ENCODE results near the gene ASIP.

Gene ASIP

DNA sequence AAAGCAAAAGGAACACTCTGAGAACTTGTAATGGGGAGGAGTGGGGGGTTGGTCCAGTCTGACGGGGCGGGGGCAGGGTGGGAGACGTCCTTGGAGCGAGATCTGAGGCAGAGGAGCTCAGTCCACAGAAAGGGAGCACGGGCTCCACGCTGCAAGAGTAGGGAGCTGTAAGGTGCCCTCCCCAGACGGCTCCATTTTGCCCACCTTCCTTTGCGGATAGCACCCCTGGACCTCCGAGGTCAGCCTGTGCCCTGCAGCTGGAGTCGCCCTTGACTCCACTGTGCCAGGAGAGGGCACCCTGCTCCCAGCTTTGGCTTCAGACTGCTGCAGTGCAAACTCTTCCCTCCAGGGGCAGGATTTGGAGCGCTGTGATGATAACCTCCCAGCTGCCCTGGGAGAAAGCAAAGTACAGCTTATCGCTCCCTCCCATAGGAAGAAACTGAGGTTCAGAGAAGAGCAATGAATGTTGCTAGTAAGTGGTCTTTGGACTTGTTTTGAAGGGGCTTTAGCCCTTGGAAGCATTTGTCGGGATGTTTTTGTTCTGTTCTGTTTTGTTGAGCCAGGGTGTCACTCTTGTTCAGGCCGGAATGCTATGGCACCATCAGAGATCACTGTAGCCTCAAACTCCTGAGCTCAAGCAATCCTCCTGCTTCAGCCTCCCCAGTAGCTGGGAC, 71.5 kb downstream of the ASIP start:
- peak; percentile 79 for DNase-seq

DNA sequence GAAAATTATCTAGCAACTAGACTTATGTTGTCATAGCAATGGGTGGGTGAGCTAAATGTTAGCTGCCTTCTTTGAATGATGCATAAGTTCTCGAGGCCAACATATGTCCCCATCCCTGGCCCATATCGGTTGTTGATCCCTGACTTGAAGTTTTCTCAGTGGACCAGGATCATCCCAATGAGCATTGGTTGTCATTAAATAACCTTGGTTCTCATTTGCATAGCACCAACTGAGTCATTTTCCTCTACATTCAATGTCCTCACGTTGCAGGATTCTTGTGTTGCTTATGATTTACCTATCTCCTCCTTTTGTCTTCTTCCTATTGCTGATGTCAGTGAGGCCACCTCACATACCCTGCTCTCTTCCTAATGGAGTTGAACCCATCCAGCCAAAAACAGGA, 74.0 kb downstream of the ASIP start:
- no peak for DNase-seq

DNA sequence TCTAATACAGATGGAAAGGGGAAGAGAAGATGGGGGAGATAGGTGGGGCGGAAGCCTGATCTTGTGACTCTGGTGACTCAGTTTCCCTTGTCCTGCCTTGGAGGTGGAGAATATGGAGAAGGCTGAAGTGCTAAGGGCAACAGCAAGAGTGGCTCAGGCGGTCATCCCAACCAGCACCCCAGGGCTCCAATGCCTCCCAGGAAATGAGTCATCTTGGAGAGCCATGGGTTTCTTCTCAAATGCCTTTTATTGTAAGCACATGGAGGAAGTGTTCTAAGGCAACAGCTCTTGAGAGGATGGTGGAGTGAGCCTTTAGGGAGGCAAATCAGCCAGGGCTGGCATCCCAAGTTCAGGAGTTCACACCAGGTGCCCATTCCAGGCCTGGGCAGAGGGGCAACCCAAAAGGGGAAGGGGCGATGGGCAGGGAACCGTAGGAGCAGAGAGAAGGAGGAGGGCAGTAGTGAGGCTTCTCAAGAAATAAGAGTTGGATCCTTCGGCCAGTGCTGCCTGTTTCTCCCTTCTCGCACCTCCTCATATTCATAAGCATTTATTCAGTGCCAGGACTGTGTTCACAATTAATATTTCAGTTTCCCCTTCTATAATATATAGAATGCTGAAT, 75.1 kb downstream of the ASIP start:
- no peak for DNase-seq

Measured in kidney glomerular epithelial cell (primary cell).